Mucosa of descending colon (tissue), 3 donors: ENCODE results near the gene PHF2. TPM values are rescaled to one million over a fixed set of nuclear protein-coding genes. Genes with fewer than 3 reads are reported as not detected.

ENCODE experiments used
- ATAC-seq: fragments of 200-7000 bp; cut with Tn5 transposase; one replicate; pipeline ENCODE4 v1.9.1; 2020; ENCODE audit warnings: mild to moderate bottlenecking, moderate library complexity
- DNase-seq, 3 donors: peaks; one replicate each; pipeline ENCODE4 v3.0.0-alpha.2; 2020
- H3K36me3 ChIP-seq: fragments of 200-600 bp; one replicate; pipeline ENCODE4 v1.8.0; 2021; ENCODE audit warnings: low read depth, mild to moderate bottlenecking
- H3K4me1 ChIP-seq: fragments of 200-600 bp; one replicate; pipeline ENCODE4 v1.8.0; 2021; ENCODE audit warnings: low read depth, mild to moderate bottlenecking
- H3K4me3 ChIP-seq: fragments of 200-600 bp; one replicate; pipeline ENCODE4 v1.8.0; 2021; ENCODE audit warnings: mild to moderate bottlenecking
- H3K9me3 ChIP-seq: fragments of 200-600 bp; one replicate; pipeline ENCODE4 v1.8.0; 2021; ENCODE audit warnings: mild to moderate bottlenecking
- CTCF ChIP-seq: fragments of 200-600 bp; IDR thresholded peaks from one replicate; pipeline ENCODE4 v1.8.0; 2022; ENCODE audit warnings: antibody characterized with exemption, mild to moderate bottlenecking
- intact Hi-C, 2 donors: fragments of 100-400 bp; cut with DNase I in 1 of 2; cut with micrococcal nuclease in 1 of 2; formaldehyde crosslinking; loops; one replicate each; pipeline versions ENCODE4 v1.11.0 to v1.11.1; 2022; cut with DNase I, micrococcal nuclease
- total RNA-seq, 3 donors: library from RNA; stranded (reverse); fragmentation: NEBNext Ultra II Directional in 2 of 3; extraction: Animal tissue kit (Norgen Biotek cat#: 25700) in 2 of 3; gene quantifications; one replicate each; pipeline versions ENCODE4 v1.2.1 to v1.2.4, GENCODE V29; 2021 to 2023
- donor health status: DM: no; HTN: no; CAD: no; lungs with moderate emphysema.
- donor health status: DM: no; HTN: no; CAD: no.
- donor health status: DM: no; HTN: yes; CAD: no.

The PHF2 gene
- total RNA-seq, 3 donors from 2014 or later = 19.1 to 42.9 (median 21.7) TPM

GRCh38 chr9:93637886-93638285 lies 61.5 kb downstream of the PHF2 start:
- Histone ChIP-seq H3K36me3 (peaks cover 4% of the 10 kb centered on the region), H3K9me3 (no peaks in the 10 kb centered on the region), H3K4me3 (no peak overlapping the region), H3K4me1 (no peaks in the 10 kb centered on the region)
- no peak for DNase-seq
- no peak for ATAC-seq
- intact Hi-C loops = no loop called here
- no peak for TF ChIP-seq CTCF

DNA sequence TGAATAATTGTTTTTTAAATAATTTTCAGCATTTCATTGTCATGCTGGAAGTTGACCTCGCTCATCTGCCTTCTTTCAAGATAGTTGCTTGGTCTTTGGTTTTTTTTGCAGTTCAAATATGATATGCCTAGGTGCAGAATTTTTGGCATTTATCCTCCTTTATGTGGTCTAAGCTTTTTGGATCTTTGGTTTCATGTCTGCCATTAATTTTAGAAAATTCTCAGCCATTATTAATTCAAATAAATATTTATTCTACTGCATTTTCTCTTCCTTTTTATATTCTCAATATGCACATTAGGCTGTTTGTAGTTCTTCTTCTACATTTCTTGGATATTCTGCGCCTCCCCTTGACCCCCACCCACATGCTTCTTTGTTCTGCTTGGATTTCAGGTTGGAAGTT lies 63.6 kb downstream of the PHF2 start:
- DNase-seq = no peak
- Histone ChIP-seq H3K36me3 (peaks cover 4% of the 10 kb centered on the region), H3K4me3 (no peak overlapping the region), H3K9me3 (no peaks in the 10 kb centered on the region), H3K4me1 (no peaks in the 10 kb centered on the region)
- no peak for ATAC-seq
- no peak for TF ChIP-seq CTCF
- intact Hi-C loops = no loop called here

DNA sequence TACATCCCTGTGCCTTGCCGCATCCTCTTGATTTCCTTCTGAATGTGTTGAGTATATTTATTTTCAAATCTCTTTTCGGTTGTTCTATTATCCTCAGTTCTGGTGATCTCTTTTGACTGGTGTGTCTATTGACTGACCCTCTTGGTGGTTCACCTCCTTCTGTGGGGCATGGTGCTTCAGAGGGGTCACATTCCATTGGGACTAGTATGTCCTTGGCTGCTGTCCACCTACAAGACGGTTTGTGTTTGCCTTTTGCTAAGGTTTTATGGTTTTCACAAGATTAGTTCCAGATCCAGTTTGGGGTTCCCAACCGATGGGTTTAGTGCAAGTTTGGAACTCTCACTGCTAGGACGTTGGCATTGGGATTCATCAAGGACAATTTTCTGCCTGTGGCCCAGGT lies 66.6 kb downstream of the PHF2 start:
- Histone ChIP-seq H3K9me3 (no peaks in the 10 kb centered on the region), H3K4me1 (no peaks in the 10 kb centered on the region), H3K4me3 (no peak overlapping the region), H3K36me3 (peaks cover 4% of the 10 kb centered on the region)
- intact Hi-C loops = no loop called here
- TF ChIP-seq CTCF = no peak
- no peak for DNase-seq
- ATAC-seq = no peak

DNA sequence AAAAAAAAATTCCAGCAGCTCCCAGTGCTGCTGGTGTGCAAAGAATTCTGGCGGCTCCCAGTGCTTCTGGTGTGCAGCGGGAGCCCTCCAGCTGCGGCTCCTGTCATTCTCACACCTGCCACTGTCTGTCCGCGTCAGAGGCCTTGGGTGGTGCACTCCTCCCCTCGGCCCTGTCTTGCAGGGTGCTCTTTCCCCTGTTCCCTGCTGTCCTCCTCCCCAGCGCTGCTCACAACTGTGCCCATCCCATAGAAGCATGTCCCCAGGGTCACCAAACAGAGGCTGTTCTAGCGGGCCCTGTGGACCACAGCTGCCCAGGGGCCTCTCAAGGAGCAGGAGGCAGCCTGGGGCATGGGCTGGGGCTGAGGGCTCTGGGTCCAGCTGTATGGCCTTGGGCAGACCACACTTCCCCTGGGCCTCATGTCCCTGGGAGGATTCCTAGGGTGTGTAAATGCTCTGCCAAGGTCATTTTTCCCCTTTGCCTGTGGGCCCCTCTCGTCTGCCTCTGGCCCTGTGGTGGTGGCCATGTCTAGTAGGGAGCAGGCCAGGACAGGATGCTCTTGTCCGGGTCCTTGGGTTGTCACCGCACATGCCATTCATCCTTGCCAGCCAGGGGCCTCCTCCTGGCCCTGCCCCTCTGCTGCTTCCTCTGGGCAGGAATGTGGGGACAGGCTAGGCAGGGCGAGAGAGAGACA lies 68.2 kb downstream of the PHF2 start:
- Histone ChIP-seq H3K9me3 (no peaks in the 10 kb centered on the region), H3K36me3 (peaks cover 7% of the 10 kb centered on the region), H3K4me1 (no peaks in the 10 kb centered on the region), H3K4me3 (no peak overlapping the region)
- intact Hi-C loops = no loop called here
- ATAC-seq (no peak), DNase-seq (peak in 1 of 3 donors; percentile 14)
- TF ChIP-seq CTCF = no peak

DNA sequence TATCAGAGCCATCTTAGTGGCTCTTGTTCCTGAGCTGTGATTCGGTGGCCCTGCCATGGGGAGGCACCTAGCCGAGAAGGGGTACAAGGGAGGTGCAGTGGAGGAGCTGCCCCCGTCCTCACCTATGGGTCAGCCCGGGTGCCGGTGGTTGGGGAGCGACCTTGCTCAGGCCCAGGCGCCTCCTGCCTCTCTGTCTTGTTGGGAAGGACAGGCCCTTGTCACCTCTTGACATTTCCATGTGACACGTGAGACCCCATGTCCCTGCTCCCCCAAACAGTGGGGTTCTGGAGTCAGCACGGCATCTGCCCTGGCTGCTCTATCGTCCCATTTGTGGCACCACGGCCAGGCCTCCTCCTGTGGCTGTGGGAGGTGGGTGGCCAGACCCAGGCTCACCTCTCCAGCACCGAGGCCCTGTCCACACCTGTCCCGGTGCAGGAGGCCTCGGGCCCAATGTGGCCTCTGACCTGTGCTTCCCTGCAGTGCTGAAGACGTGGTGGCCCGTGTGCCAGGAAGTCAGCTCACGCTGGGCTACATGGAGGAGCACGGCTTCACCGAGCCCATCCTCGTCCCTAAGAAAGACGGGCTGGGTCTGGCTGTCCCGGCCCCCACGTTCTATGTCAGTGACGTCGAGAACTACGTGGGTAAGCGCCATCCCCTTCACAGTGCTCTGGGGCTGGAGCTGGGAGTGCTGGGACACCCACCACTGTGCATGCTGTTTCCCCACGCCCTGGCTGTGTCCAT lies 68.9 kb downstream of the PHF2 start:
- no peaks in the 10 kb centered on the region for H3K4me1 ChIP-seq
- intact Hi-C loops = no loop called here
- no peak overlapping the region for H3K4me3 ChIP-seq
- TF ChIP-seq CTCF = no peak
- ATAC-seq (no peak), DNase-seq (peak in 1 of 3 donors; percentile 34)
- peaks cover 12% of the 10 kb centered on the region for H3K36me3 ChIP-seq
- H3K9me3 ChIP-seq = no peaks in the 10 kb centered on the region
